Left forelimb (tissue), 1 donor: ENCODE data around the gene TMBIM1.
A peak's percentile ranks its signal among the peaks of the same experiment; 100 is the strongest.
"Not testable (repeated sequence)": the region's sequence is repeated elsewhere in the genome, so short reads cannot be mapped to it uniquely, and the experiment has no call there.

Experiments used
- DNase-seq: peaks from one replicate; pipeline ENCODE4 v3.0.0-alpha.2; 2018; ENCODE audit warnings: low spot score

TMBIM1 gene

DNA sequence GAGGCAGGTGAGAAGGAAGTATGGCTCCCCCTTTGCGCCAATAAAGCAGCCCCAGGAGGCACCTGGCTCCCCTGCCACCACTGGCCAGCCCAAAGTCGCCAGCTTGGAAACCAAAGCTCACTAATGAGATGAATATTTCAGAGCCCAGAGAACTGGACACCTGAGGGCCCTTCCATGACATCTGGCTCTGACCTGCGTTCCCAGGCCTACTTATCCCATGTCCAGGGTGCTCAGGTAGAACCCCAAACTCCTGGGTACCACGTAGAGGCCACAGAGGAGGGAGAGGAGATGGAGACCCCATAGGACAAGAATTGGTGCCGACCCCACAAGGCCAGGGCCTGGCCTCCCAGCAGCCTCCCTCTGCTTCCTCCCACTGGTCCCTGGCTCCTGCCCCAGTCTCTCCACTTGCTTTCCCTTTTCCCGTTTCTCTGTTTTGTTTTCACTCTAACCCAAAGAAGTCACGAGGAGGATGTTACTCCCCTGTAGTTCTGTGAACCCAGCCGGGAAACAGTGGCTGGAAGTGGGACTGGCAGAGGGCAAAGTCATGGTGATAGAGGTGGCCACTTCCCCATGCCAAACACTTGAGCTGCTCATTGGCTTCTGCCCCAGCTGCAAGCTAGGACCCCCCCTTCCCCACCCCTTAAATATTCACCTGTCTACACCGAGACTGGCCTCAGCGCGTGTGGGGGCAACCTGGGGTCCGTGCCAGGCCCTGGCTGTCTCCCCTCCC lies 820 bp downstream of the TMBIM1 start:
- no peak for DNase-seq

DNA sequence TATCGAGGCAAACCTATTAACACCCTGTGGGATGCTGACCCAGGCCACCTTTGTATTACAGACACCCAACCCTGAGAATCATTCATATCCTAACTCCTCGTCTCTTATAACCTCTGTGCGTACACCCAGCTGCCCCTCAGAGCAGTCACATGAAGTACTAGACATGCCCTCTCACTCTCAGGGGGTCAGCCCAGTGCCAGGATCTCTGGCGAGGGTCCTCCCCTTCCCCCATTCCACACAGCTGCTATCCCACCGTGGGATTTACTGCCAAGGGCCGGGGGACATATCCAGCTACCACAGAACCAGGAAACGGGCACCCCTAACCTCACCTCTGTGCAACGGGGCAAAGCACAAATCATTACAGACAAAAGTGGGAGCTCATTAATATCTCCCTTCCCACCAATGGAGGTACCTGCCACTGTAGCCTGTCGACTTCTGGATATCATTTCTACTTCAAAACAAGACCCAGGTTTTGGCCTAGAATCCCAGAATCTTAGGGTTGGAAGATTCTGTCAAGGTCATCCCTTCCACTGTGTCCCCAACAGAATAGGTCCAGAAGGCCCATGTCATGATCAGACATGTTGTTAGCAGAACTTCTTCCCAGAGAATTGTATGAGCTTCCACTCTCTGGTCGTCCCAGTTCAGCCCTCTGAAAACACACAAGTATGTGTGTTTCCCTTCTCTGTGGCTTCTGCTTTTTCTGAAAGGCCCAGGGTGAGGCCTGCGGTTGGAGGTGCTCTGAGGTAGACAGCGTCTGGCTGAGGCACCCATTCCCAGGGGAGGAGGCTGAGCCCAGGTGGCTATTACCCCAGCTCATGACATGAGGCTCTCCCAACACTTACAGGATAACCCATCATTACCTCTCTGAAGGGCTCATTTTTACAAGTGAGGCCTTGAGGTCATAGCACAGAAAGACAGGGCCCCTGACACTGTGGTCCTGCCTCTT lies 1.7 kb downstream of the TMBIM1 start:
- no peak for DNase-seq

DNA sequence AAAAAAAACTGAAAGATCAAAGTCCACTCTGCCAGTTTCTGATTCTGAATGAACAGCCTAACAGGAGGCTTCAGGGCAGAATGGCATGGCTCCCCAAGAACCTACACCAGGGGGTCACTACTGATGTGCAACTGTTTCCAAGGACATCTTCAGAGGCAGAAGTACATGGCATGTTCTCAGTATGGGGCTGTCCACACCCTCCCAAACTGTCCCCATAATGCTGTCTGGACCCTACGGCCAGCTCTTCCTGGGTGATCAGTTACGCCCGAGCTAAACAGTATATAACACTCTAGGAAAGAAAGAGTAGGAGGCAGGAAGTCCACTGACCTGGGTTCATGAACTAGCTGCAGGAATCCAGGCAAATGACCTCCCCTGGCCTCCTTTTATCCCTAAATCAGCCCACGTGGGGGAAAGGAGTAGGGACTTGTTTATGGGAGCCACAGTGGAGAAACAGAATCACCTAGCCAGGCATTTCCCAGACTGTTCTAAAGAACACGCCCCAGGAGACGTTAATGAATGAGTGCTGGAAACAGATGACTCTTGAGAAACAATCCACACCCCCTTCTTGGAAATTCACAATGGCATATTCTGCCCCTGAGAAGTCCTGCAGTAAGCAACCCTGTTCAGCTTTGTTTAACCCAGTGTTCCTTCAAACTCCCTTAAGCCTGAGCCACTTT lies 2.5 kb downstream of the TMBIM1 start:
- no peak for DNase-seq

DNA sequence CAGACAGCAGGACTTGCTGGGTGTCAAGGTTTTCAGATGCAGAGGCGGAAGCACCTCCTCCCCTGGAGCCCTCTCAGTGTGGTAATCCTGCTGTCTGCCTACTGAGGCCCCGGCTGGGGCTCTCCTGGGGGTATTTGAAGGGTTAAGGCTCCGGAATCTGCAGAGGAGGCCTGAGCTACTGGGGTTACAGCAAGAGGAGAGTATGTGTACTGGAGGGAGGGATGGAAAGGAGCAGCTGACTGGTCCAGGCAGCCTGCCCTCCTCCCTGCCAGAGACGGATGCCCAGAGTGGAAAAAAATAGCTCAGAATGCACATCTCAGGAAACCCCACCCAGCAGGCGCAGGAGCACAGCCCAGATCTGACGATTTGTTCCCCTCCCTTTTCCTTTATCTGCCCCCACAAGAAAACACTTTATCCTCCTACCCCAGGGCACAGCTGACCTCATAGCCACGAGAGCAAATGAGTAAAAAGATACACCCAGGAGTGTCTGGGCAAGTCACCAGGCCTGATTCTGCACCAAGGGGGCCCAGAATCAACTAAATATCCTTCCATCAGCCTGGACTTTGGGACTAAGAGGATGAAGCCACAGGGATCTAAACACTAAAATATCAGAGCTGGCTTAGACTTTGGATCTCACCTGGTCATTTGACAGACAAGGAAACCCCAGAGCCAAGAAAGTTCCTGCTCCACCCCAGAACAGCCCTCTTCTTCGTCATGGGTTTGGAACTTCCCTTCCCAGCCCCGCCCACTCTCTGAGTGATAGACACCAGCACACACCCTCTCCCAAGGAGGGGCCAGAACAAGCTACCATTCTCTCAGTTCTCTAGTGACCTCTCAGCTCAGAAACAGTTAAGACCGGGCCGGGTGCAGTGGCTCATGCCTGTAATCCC lies 5.5 kb downstream of the TMBIM1 start:
- peak; percentile 87 for DNase-seq

DNA sequence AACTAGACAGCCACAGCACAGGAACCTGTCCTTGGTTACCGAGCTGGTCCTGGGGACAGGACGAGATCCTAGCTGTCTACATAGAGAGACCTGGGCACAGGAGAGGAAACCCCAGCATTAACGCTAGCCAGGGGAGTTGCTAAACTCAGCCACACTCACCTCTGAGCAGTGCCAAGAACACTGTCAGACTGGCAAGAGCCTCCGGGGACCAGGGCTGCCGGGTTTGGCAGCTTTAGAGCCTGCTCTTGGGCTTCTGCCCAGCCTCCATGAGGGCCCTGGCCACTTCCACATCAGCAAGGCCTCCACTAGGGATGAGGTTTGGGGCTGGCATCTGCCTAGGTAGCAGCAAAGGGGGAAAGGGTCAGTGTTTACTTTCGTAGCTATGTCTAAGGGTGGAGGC lies 6.7 kb downstream of the TMBIM1 start:
- no peak for DNase-seq

DNA sequence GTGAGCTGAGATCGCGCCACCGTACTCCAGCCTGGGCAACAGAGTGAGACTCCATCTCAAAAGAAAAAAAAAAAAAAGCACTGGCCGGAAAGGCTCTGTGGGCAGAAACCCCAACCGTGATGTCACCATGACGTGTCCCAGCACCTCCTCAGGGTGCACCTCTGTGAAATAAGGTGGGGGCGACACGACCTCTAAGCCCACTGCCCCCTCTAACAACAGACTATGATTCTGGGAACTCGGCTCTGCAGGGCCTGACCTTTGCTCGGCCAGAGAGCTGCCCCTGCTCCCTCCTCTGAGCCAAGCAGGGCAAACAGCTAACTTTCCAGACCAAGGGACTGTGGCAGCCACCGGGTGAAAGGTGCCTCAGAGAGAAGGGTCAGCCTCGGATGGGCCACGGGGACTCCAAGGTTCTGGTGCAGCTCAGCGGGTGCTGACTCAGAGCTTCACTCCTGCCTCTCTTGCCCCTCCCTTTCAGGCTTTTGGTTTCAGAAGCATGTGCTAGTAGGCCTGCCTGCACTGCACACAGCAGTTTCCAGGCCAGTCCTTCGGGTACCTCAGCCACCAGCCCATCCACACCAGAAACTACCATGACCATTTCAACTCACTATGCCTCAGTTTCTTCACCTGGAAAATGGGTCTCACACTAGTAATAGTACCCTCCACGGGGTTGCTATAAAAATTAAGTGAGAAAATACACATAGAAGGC lies 8.0 kb downstream of the TMBIM1 start:
- no peak for DNase-seq

DNA sequence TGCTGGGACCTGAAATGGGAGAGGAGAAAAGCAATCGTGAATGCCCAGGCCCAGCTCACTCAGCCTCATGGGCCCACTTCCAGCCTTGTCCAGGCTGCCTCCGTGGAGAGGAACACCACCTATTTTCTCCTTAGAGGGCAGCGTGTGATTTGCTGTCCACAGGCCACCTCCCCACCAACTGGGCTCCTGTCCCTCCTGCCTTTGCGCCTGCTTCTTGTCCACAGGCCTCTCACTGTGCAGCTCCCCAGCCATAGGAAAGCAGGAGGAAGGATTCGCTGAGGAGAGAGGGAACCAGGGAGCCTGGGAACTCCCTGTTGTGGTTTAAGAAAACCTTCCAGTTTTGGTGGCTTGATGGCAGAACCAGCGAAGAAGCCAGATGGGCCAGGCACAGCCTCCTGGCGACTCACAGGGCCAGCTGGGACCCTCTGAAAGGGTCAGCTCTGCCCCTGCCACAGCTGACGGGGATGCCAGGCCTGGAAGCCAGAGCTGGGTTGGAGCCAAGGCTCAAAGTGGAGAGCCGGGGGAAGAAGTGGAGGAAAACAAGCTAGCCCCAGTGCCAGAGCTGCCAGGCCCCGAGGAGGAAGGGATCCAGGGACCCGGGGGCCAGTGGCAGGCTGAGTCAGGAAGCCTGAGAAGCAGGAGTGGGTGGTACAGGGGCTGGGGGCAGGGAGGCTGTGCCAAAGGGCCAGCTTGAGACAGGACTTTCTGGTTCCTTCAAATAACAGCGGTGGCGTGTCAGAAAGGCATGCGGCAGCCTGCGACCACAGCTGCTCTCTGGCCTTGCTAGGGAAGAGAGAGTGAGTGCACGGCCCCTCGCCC lies 9.9 kb downstream of the TMBIM1 start:
- no peak for DNase-seq

DNA sequence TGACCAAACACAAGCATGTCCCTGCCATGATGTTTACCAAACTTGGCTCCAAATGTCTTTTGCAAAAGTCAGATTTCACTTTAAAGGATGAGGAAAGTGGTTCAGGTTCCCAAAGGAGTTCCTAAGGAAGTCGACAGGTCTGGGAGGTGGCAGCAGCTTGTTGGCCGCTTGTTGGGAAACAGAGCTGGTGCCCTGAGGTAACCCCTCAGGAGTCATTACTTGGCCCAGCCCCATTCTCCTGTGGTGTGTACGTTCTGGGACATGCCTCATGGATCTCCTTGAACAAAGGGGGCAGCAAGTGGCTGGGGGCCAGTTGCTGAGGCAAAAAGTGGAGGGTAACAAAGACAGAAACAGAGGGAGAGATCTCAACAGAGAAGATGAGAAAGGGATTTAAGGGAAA lies 10.9 kb downstream of the TMBIM1 start:
- DNase-seq = no peak

DNA sequence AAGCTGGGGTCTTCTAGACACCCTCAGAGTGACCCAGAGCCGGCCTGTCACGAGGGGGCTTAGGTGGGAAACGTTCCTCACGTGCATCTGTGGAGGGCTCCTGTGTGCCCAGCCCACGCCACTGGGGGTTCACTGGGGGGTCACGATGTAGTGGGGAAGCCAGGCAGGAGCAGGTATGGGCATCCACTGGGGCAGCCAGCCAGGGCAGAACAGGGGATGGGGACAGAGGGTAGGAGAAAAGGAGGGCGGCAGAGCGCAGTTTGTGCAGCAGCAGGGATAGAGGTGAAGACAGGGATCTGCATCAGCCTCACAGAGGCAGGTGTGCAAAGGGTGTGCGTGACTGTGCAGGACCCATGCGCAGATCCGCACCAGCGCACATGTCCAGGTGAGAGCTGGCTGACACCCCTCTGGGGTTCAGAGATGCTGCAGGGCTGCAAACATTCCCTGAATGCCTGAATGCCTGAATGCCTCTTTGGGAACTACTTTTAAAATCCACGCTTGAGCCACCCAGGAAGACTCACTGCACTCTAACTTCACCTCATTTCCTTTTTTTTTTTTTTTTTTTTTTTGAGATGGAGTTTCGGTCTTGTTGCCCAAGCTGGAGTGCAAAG lies 11.9 kb downstream of the TMBIM1 start:
- DNase-seq = no peak

DNA sequence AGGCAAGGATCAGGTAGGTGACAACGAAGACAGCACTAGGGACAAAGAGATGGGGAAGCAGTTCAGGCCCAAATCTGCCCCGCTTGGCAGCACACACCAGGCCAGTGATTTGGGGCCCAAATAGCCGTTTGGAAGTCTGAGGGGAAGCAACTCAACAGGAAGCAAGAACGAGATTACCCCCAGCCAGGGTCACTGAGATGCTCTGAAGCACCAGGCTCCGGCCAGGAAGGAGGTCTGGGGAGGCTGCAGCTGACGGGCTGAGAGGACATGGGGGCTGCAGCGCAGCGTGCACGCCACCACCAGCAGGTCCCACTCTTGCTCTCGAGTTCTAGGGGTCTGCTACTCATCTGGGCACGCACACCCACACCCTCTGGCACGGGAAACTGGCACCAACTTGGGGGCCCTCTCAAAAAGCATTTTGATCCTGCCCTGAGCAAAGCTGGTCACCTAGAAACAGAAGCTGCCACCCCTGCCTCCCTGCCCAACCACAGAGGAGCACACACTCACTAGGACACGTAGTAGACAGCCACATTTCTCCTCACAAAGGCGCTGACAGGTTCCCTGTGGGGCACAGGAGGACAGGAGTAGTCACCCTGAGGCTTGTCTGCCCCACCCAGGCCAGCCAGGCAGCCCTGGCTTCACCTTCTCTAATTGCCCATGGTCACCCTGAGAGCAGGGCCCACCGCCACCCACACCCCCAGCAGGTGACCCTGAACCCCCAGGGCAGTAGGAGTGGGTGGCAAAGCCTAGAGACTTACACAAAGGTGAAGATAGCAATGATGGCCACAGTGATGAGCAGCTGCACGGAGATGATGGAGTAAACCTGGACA lies 13.6 kb downstream of the TMBIM1 start:
- no peak for DNase-seq

DNA sequence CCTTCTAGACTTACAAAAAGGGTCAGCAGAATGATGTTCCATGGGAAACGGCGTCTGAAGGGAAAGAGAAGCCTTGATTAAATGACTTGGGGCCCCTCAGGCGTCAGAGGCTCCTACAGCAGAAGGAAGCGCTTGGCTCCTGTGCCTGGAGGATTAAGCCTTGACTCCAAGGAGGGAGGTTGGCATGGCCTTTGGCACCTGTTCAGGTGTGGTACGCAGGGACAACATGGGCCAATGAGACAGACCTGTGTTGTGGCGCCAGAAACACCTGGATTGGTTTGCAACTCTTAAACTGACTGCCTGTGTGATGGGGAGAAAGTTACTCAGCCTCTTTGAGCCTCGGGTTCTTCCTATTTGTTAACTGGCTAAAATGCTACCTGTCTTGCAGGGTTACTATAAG lies 14.4 kb downstream of the TMBIM1 start:
- no peak for DNase-seq

DNA sequence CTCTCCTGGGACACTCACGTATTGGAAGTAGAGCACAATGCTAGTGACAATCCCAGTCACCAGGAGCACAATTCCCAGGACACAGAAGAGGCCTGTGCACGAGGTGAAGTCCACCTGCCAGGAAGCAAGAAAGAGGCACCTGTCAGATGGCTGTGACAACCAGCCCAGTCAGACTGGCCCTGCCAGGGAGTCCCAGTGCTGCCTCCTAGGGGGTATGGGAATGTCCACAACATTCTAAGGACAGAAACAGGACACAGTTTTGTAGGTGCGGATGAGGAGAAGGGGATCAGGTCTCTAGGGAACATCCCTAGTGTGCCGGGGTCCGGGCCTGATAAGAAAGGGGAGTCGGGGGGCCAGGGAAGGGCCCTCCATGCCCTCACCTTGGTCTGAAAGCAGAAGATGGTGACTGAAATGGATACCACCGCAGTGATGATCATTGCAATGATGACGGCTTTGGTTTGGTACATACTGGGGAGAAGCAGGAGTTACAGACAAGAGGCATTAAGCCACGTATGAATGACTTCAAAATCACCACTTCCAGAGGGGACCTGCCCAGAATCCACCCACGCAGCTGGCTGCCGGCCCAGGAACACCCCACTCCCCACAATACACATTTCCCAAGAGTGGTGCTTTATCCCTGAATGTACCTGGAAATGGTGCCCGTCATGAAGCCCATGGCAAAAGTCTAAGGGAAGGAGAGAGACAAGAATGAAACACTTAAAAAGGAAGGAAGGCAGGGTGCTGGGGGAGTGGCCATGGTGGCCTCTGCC lies 15.1 kb downstream of the TMBIM1 start:
- no peak for DNase-seq

DNA sequence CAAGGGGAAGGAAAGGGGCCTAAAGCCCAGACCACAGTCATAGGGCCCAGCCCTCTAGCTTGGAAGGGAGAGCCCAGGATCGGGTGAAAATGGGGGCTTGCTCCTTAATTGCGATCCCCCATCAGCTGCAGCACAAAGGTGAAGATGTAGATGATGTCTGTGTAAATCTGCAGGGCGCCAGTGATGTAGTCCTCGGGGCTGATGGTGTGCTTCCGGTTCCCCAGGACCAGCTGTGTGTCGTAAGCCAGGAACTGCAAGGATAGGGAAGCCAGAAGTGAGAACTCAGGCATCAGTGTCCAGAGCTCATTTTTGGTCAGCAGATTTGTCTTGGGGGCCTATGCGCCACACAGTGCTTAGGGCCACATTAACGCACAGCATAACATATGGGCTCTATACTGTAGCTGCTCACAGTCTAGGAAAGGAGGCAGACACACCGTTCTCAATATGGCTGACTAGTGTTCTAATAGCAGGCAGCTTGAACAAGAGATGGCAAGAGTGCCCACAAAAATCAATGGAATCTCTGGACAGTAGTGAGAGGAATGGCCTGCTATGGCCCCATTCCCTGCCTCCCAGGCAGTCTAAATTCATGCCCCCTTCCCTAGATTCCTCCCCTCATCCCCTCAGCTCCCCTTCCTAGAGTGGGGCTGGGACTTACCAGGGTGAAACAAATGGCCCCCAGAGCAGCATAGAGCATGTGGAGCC lies 16.8 kb downstream of the TMBIM1 start:
- DNase-seq = no peak

DNA sequence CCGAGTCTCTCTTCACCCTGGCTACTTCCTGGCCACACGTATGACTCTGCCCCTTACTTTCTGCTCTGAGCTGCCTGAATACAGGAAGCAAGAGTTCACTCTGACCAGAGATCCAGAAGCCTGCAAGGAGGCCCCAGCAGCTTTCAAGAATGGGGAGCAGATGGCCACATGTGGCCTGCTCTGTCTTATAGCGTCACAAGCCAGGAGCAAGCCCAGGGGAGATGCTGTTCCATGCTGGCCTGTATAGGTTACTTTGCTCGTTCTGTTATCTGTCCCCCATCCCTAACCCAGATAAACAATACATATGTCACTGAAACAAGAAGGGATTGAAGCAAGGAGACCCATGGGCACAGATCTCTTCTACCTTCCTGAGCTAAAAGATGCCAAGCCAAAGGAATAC lies 17.7 kb downstream of the TMBIM1 start:
- DNase-seq = no peak

DNA sequence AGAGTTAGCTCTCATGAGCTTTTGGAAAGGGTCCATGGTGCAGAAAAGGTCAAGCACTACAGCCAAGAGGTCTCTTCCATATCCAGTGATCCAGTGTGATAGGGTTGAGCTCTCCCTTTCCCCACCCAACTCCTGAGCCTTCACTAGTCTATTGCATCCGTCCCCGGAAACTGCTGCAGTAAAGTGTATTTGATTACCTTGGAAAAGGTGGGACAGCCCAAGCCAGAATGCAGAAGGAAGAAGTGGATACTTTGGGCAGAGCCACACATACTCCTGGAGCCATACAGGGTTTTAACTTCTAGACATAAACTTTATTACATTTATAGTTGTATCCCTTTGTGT lies 18.4 kb downstream of the TMBIM1 start:
- DNase-seq = no peak

DNA sequence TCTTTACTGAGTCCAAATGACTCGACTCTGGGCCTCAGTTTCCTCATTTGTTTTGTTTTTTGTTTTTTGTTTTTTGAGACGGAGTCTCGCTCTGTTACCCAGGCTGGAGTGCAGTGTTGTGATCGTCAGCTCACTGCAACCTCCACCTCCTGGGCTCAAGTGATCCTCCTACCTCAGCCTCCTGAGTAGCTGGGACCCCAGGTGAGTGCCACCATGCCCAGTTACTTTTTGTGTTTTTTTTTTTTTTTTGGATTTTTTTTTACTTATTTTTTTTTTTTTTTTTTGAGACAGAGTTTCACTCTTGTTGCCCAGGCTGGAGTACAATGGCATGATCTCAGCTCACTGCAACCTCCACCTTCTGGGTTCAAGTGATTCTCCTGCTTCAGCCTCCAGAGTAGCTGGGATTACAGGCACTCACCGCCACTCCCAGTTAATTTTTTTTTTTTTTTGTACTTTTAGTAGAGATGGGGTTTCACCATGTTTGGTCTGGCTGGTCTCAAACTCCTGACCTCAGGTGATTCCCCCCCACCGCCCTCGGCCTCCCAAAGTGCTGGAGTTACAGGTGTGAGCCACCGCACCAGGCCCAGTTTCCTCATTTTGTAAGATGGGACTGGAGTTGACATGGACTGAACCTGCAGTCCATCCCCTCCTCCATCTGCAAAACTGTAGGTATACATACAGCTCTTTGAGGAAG lies 18.9 kb downstream of the TMBIM1 start:
- DNase-seq = not testable (repeated sequence)
